ENCODE measurements around the gene KCNIP4.

DNA sequence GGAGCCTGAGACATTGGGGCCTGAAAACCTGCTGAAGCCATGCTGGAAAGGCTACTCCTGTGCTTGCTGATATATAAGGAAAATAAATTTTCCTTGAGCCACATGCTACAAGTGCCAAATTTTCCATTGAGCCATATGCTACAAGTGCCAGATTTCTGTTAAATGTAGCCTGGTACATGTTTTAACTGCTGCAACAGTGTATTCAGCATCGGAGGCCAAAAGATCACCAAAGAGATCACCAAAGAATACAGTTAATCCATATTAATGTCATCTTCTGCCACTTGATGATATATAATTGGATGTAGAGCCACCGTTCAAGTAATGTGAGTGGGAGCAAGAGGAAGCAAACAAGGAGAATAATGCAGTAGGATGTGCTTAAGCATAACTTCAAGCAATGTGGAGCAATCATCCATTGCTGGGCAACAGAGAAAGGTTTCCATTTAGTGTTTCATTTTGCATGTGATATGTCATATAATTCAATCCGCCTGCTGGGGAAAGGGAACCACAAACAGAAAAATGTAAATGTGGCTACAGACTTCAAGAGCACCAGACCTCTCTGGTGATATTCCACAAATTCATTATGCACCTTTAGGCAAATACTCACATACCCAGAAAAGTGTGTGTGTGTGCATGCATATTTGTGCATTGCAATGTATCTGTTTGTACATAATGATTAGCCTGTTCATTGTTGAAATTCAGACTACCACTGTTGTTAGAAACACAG, 295.9 kb downstream of the KCNIP4 start:
- TF ChIP-seq, protein P1, sequence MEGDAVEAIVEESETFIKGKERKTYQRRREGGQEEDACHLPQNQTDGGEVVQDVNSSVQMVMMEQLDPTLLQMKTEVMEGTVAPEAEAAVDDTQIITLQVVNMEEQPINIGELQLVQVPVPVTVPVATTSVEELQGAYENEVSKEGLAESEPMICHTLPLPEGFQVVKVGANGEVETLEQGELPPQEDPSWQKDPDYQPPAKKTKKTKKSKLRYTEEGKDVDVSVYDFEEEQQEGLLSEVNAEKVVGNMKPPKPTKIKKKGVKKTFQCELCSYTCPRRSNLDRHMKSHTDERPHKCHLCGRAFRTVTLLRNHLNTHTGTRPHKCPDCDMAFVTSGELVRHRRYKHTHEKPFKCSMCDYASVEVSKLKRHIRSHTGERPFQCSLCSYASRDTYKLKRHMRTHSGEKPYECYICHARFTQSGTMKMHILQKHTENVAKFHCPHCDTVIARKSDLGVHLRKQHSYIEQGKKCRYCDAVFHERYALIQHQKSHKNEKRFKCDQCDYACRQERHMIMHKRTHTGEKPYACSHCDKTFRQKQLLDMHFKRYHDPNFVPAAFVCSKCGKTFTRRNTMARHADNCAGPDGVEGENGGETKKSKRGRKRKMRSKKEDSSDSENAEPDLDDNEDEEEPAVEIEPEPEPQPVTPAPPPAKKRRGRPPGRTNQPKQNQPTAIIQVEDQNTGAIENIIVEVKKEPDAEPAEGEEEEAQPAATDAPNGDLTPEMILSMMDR (IDR thresholded peaks at IDR 0.05): no peak
- no peak for TF ChIP-seq POLR2A (IDR thresholded peaks at IDR 0.05)

Data from heart left ventricle (tissue), 13 donors.